Hepatic stellate cell (primary cell): ENCODE data around the gene EGR4.

Source experiments
- DNase-seq: peaks from one replicate; pipeline ENCODE4 v3.0.0; 2011; ENCODE audit warnings: low spot score

EGR4 gene

DNA sequence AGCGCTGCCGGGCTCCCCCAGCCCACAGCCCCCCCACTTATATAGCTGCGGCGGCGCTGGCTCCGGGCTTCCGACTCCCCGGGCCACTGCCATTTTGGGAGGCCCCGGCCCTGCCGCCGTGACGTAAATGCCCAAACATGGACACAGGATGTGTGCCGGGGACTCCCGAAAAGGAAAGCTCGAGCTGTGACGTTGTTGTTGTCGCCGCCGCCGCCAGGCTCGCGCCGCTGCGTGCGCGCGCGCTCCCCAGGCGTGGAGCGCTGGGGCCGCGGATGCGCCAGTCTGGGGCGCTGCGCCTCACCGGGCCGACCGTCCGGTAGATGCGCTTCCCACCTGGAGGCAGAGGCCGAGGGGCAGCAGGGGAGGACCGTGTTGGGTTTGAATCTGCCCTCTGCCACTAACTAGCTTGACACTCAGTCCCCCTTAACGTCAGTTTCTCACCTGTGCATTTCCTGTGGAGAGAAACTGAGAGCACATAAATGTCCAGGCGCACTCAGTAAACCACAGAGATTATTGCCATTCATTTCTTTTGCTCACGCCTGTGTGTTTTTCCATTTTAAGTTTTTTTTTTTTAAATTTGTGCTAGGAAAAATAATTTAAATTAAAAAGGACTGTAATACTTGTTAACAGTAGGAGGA lies at the start of gene EGR4:
Gene EGR4 (minus strand): TSS at position 15 of the 638 bp plus-strand sequence. CDS start 231 bp downstream, outside the sequence.
- DNase-seq = peak; percentile 82

GRCh38 chr2:73341039-73341438 lies 47.7 kb upstream of the EGR4 start:
- DNase-seq = no peak

DNA sequence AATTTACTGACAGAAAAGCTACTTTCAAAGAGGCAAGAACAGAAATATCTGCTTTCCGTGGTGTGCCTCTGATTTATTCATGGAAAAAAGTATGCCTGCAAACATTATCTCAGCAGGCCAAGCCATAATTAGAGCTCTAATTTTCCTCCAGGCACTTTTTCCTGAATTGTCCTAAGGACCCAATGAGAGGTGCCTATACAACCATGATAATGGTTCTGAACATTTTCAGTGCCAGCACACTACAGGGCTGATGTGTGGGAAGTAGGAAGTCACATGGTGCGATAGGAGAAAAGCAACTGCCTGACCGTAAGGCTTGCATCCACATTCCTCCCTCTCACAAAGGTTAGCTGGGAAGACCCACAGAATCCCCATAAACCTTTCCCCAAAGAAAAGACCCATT lies 45.9 kb upstream of the EGR4 start:
- DNase-seq = no peak

DNA sequence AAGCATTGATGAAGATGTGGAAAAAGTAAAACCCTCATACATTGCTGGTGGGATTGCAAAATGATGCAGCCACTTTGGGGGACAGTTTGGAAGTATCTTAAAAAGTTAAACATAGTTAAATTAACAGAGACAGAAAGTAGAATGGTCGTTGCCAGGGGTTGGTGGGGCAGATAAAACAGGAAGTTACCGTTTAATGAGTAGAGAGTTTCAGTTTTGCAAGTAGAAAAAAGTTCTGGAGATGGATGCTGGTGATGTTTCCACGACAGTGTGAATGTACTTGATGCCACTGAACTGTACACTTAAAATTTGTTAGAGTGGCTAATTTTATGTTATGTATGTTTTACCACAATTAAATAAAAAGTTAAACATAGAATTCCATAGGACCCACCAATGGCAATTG lies 44.5 kb upstream of the EGR4 start:
- no peak for DNase-seq

DNA sequence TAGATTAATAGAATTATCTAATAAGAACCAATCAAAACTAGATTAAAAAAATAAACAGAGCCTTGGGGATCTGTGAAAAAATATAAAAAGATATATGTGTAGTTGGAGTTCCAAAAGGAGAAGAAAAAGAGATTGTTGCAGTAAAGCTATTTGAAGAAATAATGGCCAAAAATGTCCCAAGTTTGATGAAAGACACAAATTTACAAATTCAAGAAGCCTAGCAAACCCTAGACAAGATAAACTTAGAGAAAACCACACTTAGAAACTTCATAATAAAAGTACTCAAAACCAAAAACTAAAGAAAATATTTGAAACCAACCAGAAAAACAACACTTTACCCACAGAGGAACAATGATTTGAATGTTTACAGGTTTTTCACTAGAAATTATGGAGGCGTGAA lies 41.3 kb upstream of the EGR4 start:
- no peak for DNase-seq

DNA sequence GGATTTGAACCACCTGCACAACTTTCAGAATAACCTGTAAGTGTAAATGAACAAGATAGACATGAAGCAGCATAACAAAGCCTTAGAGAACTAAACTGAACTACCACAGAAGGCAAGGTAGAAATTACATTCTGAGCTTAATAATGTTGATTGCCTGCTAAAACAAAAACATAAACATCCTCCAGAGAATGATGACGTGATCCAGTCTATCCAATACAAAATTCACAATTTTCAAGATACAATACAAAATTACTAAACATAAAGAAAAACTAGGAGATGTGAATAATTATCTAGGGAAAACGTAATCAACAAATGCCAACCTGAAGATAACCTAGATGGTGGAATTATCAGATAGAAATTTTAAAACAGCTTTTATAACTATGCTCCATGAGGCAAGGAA lies 40.7 kb upstream of the EGR4 start:
- DNase-seq = no peak

DNA sequence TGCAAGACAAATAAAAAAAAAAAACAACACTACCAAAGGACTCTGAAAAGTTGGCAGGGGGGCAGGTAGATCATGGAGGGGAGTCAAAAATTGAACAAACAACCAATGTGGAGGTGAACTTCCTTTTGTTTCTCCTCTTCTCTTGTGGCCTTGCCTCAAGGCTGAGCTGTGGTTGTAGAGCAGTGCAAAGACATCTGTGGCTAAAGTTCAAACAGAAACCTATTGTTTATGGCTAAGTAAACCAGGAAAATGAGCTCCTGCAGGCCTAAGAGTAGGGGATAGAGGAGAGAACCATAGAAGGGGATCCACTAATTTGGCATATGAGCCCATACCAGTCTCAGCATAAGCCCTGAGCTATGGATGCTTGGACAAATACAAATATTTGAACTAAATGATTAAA lies 40.2 kb upstream of the EGR4 start:
- no peak for DNase-seq

- DNase-seq = no peak
These were observed 30.9 kb upstream of the EGR4 start for GRCh38 chr2:73324126-73324725.

GRCh38 chr2:73323551-73323950 lies 30.2 kb upstream of the EGR4 start:
- DNase-seq = no peak

GRCh38 chr2:73314441-73314840 lies 21.1 kb upstream of the EGR4 start:
- DNase-seq = no peak

DNA sequence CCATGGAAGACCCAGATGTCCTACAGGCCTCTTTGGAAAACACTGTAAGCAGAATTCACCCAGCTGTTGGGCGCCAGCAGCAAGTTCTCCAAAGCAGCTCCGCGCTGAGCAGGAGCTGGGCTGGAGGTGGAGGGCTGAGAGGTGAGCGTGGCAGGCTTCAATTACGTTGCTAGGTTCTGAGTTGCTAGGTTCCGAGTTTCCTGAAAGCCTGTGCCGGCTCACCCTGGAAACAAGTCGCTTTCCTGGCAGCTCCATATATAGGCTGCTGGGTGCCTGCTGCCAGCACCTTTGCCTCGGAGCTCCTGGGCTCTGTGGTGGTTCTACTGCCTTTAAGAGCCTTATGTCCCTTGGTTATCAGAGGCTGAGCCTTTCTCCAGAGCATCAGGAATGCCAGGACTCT lies 14.4 kb upstream of the EGR4 start:
- no peak for DNase-seq

GRCh38 chr2:73301636-73302035 lies 8.3 kb upstream of the EGR4 start:
- DNase-seq = no peak

GRCh38 chr2:73300926-73301325 lies 7.6 kb upstream of the EGR4 start:
- DNase-seq = no peak

- DNase-seq = no peak
These were observed 4.2 kb upstream of the EGR4 start for GRCh38 chr2:73297586-73297985.

GRCh38 chr2:73297151-73297559 lies 3.8 kb upstream of the EGR4 start:
- peak; percentile 36 for DNase-seq

DNA sequence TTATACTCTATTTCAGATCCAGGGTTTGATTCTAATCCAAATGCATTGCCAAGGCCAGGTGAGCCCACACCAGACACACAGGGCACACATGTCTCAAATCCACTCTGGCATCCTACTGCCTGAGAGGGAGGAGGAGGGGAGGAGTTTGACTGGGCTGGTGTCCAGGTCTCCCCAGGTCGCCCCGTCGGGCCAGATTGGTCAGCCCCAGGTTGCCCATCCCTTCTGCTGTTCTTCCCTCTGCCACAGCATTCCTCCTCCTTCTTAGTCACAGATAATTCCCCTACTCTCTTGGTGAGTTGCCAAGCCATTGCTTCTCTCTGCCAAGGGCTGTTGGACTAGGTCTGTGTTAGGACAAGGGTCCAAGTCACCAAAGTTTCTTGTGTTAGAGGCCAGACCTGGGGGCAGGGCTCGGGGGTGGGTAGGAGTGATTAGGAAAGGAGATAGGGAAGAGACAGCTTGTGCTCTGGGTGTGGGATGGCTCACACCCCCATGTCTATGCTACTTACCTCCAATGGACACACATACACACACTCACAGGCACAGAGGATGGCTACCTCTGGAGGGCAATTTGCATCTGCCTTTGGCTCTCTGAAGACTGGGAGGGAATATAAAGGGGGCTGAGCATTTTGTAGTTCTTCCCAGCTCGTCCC lies 2.5 kb upstream of the EGR4 start:
- DNase-seq = no peak

GRCh38 chr2:73294239-73294638 lies 891 bp upstream of the EGR4 start:
- no peak for DNase-seq

DNA sequence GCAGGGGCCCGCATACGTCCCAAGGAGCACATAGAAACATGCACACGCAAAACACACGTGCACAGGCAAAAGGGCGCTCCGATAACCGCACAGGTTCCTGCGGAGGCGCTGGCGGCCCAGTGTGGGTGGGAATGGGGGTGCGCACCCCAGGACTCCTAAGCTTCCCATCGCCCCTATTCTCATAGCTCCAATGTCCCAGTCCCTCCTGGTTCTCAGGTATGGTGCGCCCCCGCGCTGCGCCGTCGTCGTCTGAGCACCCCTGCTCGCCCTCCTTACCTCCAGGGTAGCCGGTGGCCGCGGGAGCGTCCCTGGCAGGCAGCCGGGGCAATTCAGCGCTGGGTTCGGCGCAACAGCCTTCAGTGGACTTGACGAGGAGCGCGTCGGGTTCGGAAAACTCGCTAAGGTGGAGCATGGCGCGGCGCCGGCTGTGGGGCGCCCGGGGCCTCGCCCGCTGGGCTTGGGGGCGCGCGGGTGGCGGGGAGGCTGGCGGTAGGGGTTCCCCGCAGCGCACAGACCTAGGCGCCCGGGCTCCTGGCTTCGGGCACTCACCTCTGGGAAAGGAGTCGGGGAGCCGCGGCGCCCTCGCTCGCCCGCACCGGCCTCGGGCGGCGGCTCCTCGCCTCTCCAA lies 328 bp downstream of the EGR4 start:
- no peak for DNase-seq

GRCh38 chr2:73292316-73292905 lies 937 bp downstream of the EGR4 start:
- no peak for DNase-seq

- no peak for DNase-seq
These were observed 1.7 kb downstream of the EGR4 start for GRCh38 chr2:73291461-73292315.

GRCh38 chr2:73291093-73291460 lies 2.3 kb downstream of the EGR4 start:
- peak; percentile 61 for DNase-seq
